GM12874 (cell line): ENCODE measurements around the gene TSEN34.

Experiments used
- TF ChIP-seq, protein P1 (sequence below): IDR thresholded peaks from 2 replicates; pipeline ENCODE4 v1.5.1; 2011; ENCODE audit warnings: low read depth, mild to moderate bottlenecking, control low read depth, low read length, moderate library complexity; ENCODE audit not compliant: insufficient read depth

Gene TSEN34

GRCh38 chr19:54162241-54162805, 28.8 kb upstream of the TSEN34 start:
- TF ChIP-seq, protein P1, sequence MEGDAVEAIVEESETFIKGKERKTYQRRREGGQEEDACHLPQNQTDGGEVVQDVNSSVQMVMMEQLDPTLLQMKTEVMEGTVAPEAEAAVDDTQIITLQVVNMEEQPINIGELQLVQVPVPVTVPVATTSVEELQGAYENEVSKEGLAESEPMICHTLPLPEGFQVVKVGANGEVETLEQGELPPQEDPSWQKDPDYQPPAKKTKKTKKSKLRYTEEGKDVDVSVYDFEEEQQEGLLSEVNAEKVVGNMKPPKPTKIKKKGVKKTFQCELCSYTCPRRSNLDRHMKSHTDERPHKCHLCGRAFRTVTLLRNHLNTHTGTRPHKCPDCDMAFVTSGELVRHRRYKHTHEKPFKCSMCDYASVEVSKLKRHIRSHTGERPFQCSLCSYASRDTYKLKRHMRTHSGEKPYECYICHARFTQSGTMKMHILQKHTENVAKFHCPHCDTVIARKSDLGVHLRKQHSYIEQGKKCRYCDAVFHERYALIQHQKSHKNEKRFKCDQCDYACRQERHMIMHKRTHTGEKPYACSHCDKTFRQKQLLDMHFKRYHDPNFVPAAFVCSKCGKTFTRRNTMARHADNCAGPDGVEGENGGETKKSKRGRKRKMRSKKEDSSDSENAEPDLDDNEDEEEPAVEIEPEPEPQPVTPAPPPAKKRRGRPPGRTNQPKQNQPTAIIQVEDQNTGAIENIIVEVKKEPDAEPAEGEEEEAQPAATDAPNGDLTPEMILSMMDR = no peak

DNA sequence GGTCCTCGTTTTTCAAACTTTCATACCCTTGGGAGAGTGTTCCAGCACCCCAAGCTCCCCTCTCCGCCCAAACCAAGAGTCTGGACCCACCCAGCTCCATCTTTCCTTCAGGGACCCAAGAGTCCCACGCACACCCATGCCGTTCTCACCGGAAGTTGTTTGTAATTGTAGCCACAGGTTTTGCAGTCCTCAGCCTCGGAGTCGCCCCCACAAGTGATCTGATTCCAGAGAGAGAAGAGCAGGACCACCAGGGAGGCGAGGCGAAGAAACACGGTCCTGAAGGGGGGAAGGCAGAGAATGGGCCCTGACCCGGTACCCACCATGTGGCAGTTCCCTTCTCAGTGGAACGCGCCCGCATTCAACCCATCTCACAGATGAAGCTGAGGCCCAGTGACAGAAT, 28.2 kb upstream of the TSEN34 start:
- TF ChIP-seq, protein P1 = no peak

- TF ChIP-seq, protein P1 = no peak
These were observed 26.6 kb upstream of the TSEN34 start for GRCh38 chr19:54164369-54165068.

DNA sequence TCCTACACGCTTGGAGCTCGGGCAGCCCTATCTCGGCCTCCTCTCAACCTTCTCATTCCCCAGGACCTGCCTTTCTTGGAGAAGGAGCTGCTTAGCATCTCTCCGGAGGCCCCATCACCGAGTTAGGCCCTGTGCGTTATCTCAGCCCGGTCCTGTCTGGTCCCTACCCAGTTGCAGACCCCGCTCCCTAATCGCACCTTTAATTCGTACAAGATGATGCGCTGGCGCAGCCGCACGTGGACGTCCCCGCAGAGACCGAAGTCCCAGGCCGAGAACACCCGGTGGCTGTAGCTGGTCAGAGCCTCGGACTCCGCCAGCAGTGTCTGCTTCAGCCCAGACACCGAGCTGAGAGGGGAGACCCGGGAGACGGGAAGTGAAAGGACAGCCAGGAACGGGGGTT, 25.9 kb upstream of the TSEN34 start:
- TF ChIP-seq, protein P1 = no peak

DNA sequence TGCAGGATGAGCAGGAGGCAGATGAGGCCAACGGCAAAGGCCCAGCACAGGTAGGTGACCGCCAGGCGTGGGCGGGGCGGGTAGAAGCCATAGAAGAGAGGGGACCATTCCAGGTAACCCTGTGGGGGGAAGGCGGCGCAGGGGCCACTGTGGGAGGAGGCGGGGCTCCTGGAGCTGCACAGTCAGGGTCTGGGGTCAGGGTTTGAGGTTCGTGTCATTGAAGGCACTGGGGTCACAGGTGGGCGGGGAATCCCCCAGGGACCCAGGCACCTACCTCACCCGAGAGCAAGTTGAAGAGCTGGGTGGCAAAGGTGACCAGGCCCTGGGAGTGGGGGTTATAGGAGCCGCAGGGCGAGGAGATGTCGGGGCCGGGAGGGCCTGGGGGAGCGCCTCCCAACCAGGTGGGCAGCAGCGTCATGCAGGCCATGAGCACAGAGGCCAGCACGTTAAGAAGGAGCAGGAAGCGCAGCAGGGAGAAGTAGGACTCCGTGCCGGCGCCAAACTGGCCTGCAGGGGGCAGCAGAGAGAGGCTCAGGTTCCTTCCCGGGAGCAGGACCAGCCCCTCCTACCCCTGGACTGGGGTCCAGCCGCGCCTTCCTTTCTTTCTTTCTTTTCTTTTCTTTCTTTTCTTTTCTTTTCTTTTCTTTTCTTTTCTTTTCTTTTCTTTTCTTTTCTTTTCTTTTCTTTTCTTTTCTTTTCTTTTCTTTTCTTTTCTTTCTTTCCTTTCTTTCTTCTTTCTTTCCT, 22.8 kb upstream of the TSEN34 start:
- TF ChIP-seq, protein P1 = peak; percentile 97

DNA sequence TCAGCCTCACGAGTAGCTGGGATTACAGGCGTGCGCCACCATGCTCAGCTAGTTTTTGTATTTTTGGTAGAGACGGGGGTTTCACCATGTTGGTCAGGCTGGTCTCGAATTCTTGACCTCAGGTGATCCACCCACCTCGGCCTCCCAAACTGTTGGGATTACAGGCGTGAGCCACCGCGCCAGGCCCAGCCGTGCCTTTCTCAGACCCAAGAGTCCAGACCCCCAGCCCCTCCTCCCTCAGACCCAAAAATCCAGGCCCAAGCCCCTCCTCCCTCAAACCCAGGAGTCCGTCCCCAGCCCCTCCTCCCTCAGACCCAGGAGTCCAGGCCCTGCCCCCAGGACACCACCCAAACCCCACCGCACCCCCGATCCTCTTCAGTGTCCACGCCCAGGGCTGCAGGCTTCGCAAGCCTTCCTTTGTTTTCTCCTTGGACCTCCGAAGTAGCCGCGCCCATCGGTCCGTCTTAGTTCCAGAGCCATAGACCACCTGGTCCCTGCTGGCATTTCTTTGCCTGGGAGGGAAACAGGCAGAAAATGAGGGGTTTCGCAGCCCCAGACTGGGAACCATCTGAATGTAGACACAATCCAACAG, 21.9 kb upstream of the TSEN34 start:
- TF ChIP-seq, protein P1 = no peak
